Embryonic facial prominence (tissue), 1 donor: ENCODE measurements around the gene TPPP3.
"Not testable (repeated sequence)": the region's sequence is repeated elsewhere in the genome, so short reads cannot be mapped to it uniquely, and the experiment has no call there.

Experiments
- DNase-seq: peaks from one replicate; pipeline ENCODE4 v3.0.0-alpha.2; 2016; ENCODE audit errors: extremely low spot score

The TPPP3 gene

GRCh38 chr16:67390816-67391423 is 2.4 kb downstream of the TPPP3 start:
- DNase-seq: no peak

- DNase-seq: no peak
Measured at GRCh38 chr16:67389911-67390815, 3.1 kb downstream of the TPPP3 start.

GRCh38 chr16:67388591-67388990 is 4.7 kb downstream of the TPPP3 start:
- DNase-seq: no peak

- DNase-seq: no peak
Measured at GRCh38 chr16:67388191-67388590, 5.1 kb downstream of the TPPP3 start.

GRCh38 chr16:67387479-67388079 is 5.7 kb downstream of the TPPP3 start:
- no peak for DNase-seq

GRCh38 chr16:67386861-67387455 is 6.3 kb downstream of the TPPP3 start:
- DNase-seq: no peak

- DNase-seq: no peak
Measured at GRCh38 chr16:67384778-67385510, 8.4 kb downstream of the TPPP3 start.

GRCh38 chr16:67383284-67383683 is 10.0 kb downstream of the TPPP3 start:
- no peak for DNase-seq

GRCh38 chr16:67378642-67379041 is 14.7 kb downstream of the TPPP3 start:
- DNase-seq: no peak

- not testable (repeated sequence) for DNase-seq
Measured at GRCh38 chr16:67376012-67376411, 17.3 kb downstream of the TPPP3 start.

- no peak for DNase-seq
Measured at GRCh38 chr16:67372664-67373063, 20.6 kb downstream of the TPPP3 start.

- DNase-seq: no peak
Measured at GRCh38 chr16:67370661-67371060, 22.6 kb downstream of the TPPP3 start.

GRCh38 chr16:67364600-67365235 is 28.6 kb downstream of the TPPP3 start:
- no peak for DNase-seq

- DNase-seq: no peak
Measured at GRCh38 chr16:67361038-67361437, 32.3 kb downstream of the TPPP3 start.

- not testable (repeated sequence) for DNase-seq
Measured at GRCh38 chr16:67359540-67360269, 33.6 kb downstream of the TPPP3 start.

- DNase-seq: no peak
Measured at GRCh38 chr16:67357561-67357960, 35.7 kb downstream of the TPPP3 start.

GRCh38 chr16:67356396-67356795 is 36.9 kb downstream of the TPPP3 start:
- DNase-seq: no peak

GRCh38 chr16:67352463-67352862 is 40.8 kb downstream of the TPPP3 start:
- DNase-seq: not testable (repeated sequence)

GRCh38 chr16:67350324-67350723 is 43.0 kb downstream of the TPPP3 start:
- DNase-seq: no peak

GRCh38 chr16:67349172-67349571 is 44.1 kb downstream of the TPPP3 start:
- no peak for DNase-seq
